HepG2 (cell line): ENCODE results near the gene RORC. TPM values are rescaled to one million over a fixed set of nuclear protein-coding genes. Genes with fewer than 3 reads are reported as not detected.

Source experiments
- ATAC-seq: fragments of 200-7000 bp; cut with Tn5 transposase; 3 replicates; pipeline ENCODE4 v1.9.1; 2020; ENCODE audit warnings: mild to moderate bottlenecking, moderate library complexity
- BruUV-seq: library from RNA; stranded (reverse); fragments of 400-500 nt; replicated peaks from 2 replicates; lab custom pipeline; 2021; lab: Mats Ljungman, UMichigan
- CTCF ChIA-PET: fragments of 300-600 bp; formaldehyde crosslinking; extraction: SDS; loops from one replicate; lab custom pipeline; 2021; ENCODE audit warnings: low total read pairs, inconsistent platforms, low intra/inter-chr PET ratio; lab: Yijun Ruan, JAX
- POLR2A ChIA-PET: fragments of 350-600 bp; sonication (Branson Sonifier 250); formaldehyde crosslinking; loops from one replicate; lab custom pipeline; 2020; ENCODE audit warnings: antibody characterized with exemption, inconsistent platforms; lab: Yijun Ruan, JAX
- DNase-seq: peaks from one replicate; pipeline ENCODE4 v3.0.0-alpha.2; 2015; ENCODE audit warnings: low spot score
- FAIRE-seq: peaks from 3 replicates; lab custom pipeline; 2011; peaks lifted over from hg19 to GRCh38; lab: Jason Lieb, UNC
- H2AFZ ChIP-seq: one replicate; pipeline ENCODE4 v1.6.1; 2011; ENCODE audit warnings: low read length, inconsistent platforms
- H3K27ac ChIP-seq: fragments of 300-600 bp; 3 replicates; pipeline ENCODE4 v1.8.0; 2011; ENCODE audit warnings: mixed run types, mild to moderate bottlenecking, mixed read lengths, low read length, inconsistent platforms; ENCODE audit not compliant: insufficient read depth; ENCODE audit errors: extremely low read length
- H3K27me3 ChIP-seq, 2 experiments: fragments of 200-600 bp in 1 of 2; 2 replicates in 1 of 2; 3 replicates in 1 of 2; pipeline versions ENCODE4 v1.6.0 to v1.8.0; 2011; ENCODE audit warnings: low read length in 2 of 2, mild to moderate bottlenecking in 2 of 2, moderate library complexity in 2 of 2, inconsistent platforms in 1 of 2; ENCODE audit not compliant: insufficient read depth in 2 of 2, control insufficient read depth in 1 of 2
- H3K36me3 ChIP-seq, 2 experiments: fragments of 200-600 bp in 1 of 2; replicated peaks in 1 of 2; 2 replicates in 1 of 2; 3 replicates in 1 of 2; pipeline versions ENCODE4 v1.5.1 to v1.8.0; 2011; ENCODE audit warnings: low read length in 2 of 2, inconsistent platforms in 1 of 2; ENCODE audit not compliant: insufficient read depth in 2 of 2, control insufficient read depth in 1 of 2
- H3K4me1 ChIP-seq: 2 replicates; pipeline ENCODE4 v1.5.1; 2012; ENCODE audit warnings: low read length, inconsistent platforms; ENCODE audit not compliant: insufficient read depth
- H3K4me2 ChIP-seq: 2 replicates; pipeline ENCODE4 v1.6.0; 2011; ENCODE audit warnings: low read depth, low read length, inconsistent platforms
- H3K4me3 ChIP-seq, 3 experiments: fragments of 200-600 bp in 1 of 3; sonication (generic), shearing (Covaris generic) in 1 of 3; replicated peaks in 1 of 3; 2 replicates each; pipeline ENCODE4 v1.5.1; 2011 to 2016; ENCODE audit warnings: low read length in 3 of 3, inconsistent platforms in 2 of 3, low read depth in 2 of 3, mild to moderate bottlenecking in 2 of 3, control low read depth in 1 of 3, mixed read lengths in 1 of 3; ENCODE audit not compliant: insufficient read depth in 1 of 3
- H3K79me2 ChIP-seq: one replicate; pipeline ENCODE4 v1.6.1; 2011; ENCODE audit warnings: low read length, inconsistent platforms; ENCODE audit not compliant: insufficient read depth
- H3K9ac ChIP-seq: 2 replicates; pipeline ENCODE4 v1.6.0; 2011; ENCODE audit warnings: mild to moderate bottlenecking, low read depth, low read length, inconsistent platforms; ENCODE audit not compliant: insufficient read depth
- H3K9me3 ChIP-seq: 2 replicates; pipeline ENCODE4 v1.5.1; 2012; ENCODE audit warnings: mild to moderate bottlenecking, low read length
- H4K20me1 ChIP-seq: 2 replicates; pipeline ENCODE4 v1.6.0; 2011; ENCODE audit warnings: inconsistent platforms, mild to moderate bottlenecking, low read length, moderate library complexity; ENCODE audit not compliant: insufficient read depth
- CEBPB ChIP-seq: IDR thresholded peaks from 2 replicates; pipeline ENCODE4 v1.6.1; 2011; ENCODE audit warnings: low read depth, low read length, improper control_type of control experiment, borderline replicate concordance
- GATAD2A ChIP-seq: IDR thresholded peaks from 2 replicates; pipeline ENCODE4 v1.6.1; 2016
- ISL2 ChIP-seq: sonication (generic); formaldehyde crosslinking; IDR thresholded peaks from 2 replicates; pipeline ENCODE4 v1.5.0; 2020; ENCODE audit warnings: missing genetic modification reagents
- ZFYVE20 ChIP-seq: sonication (generic); formaldehyde crosslinking; IDR thresholded peaks from 2 replicates; pipeline ENCODE4 v1.8.0; 2023; ENCODE audit warnings: low read depth, mild to moderate bottlenecking, moderate library complexity, missing genetic modification reagents, borderline replicate concordance
- WGBS: methylation state at CpG from one replicate; pipeline ENCODE4 v1.1.6; 2017; ENCODE audit warnings: low lambda C conversion rate; 5-methylcytosine and 5-hydroxymethylcytosine counted together
- in situ Hi-C: cut with HindIII; loops from 2 replicates; pipeline ENCODE4 v1.10.0; 2017; ENCODE audit warnings: low pct_unique_long_range_greater_than_20kb; ENCODE audit not compliant: extremely low pct_ligation_motif_present
- intact Hi-C: fragments of 100-400 bp; cut with micrococcal nuclease; formaldehyde crosslinking; loops from one replicate; pipeline ENCODE4 v1.10.0; 2022; ENCODE audit not compliant: unreplicated experiment
- polyA plus RNA-seq, 8 experiments: library from polyadenylated mRNA; depleted of rRNA in 3 of 8; stranded (reverse) in 7 of 8; unstranded in 1 of 8; fragments of >200 nt; fragmentation: Illumina TruSeq in 4 of 8; extraction: Trizol in 4 of 8; gene quantifications; 2 replicates each; pipeline versions ENCODE4 v1.2.1 to v1.2.3, GENCODE V29; 2011 to 2016; ENCODE audit warnings: low read depth in 4 of 8, missing spikeins in 1 of 8, mixed read lengths in 1 of 8; ENCODE audit not compliant: insufficient read depth in 1 of 8
- total RNA-seq, 5 experiments: library from RNA; depleted of rRNA; stranded (reverse); fragments of >200 nt; fragmentation: Illumina TruSeq; extraction: Trizol; gene quantifications; 2 replicates each; pipeline ENCODE4 v1.2.3, GENCODE V29; 2016; ENCODE audit warnings: low read depth in 1 of 5
- TF ChIP-seq, protein P1 (sequence below): sonication (generic); formaldehyde crosslinking; IDR thresholded peaks from 2 replicates; pipeline ENCODE4 v1.5.1; 2020; ENCODE audit warnings: mild to moderate bottlenecking, missing genetic modification reagents, moderate library complexity

Gene RORC
- total and polyA plus RNA-seq, 2 of the 13 experiments (the other 11 are each of a cell fraction or from before 2014, with no cell fraction given), result 2.5 to 6.5 TPM

GRCh38 chr1:151809290-151809984 is 22.2 kb downstream of the RORC start:
- no peak overlapping the region for H2AFZ ChIP-seq
- H3K36me3 ChIP-seq, result no peaks in the 10 kb centered on the region
- no peaks in the 10 kb centered on the region for H3K9me3 ChIP-seq
- intact Hi-C loops, result no loop called here
- no peak overlapping the region for H3K9ac ChIP-seq
- no peak overlapping the region for H3K27ac ChIP-seq
- H3K4me3 ChIP-seq, result no peak overlapping the region
- no peak for FAIRE-seq
- ChIA-PET CTCF (no interaction called here), POLR2A (no interaction called here)
- TF ChIP-seq, protein P1, sequence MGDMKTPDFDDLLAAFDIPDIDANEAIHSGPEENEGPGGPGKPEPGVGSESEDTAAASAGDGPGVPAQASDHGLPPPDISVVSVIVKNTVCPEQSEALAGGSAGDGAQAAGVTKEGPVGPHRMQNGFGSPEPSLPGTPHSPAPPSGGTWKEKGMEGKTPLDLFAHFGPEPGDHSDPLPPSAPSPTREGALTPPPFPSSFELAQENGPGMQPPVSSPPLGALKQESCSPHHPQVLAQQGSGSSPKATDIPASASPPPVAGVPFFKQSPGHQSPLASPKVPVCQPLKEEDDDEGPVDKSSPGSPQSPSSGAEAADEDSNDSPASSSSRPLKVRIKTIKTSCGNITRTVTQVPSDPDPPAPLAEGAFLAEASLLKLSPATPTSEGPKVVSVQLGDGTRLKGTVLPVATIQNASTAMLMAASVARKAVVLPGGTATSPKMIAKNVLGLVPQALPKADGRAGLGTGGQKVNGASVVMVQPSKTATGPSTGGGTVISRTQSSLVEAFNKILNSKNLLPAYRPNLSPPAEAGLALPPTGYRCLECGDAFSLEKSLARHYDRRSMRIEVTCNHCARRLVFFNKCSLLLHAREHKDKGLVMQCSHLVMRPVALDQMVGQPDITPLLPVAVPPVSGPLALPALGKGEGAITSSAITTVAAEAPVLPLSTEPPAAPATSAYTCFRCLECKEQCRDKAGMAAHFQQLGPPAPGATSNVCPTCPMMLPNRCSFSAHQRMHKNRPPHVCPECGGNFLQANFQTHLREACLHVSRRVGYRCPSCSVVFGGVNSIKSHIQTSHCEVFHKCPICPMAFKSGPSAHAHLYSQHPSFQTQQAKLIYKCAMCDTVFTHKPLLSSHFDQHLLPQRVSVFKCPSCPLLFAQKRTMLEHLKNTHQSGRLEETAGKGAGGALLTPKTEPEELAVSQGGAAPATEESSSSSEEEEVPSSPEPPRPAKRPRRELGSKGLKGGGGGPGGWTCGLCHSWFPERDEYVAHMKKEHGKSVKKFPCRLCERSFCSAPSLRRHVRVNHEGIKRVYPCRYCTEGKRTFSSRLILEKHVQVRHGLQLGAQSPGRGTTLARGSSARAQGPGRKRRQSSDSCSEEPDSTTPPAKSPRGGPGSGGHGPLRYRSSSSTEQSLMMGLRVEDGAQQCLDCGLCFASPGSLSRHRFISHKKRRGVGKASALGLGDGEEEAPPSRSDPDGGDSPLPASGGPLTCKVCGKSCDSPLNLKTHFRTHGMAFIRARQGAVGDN (CRISPR knock-in tag), result no peak
- TF ChIP-seq CEBPB, result peak; percentile 76; the same call in 1 of the 2 replicates
- no peak for ATAC-seq
- no peaks in the 10 kb centered on the region for H3K79me2 ChIP-seq
- in situ Hi-C loops, result no loop called here
- H4K20me1 ChIP-seq, result no peaks in the 10 kb centered on the region
- no peak for DNase-seq
- no TSS peak for BruUV-seq
- no peaks in the 10 kb centered on the region; a peak in 1 of 5 replicates for H3K27me3 ChIP-seq
- H3K4me2 ChIP-seq, result no peak overlapping the region
- H3K4me1 ChIP-seq, result peaks cover 11% of the 10 kb centered on the region; the same call in 1 of the 2 replicates
- 72% methylated on average over 8 of the region's 8 CpGs for WGBS

GRCh38 chr1:151807766-151808165 is 23.8 kb downstream of the RORC start:
- no peak overlapping the region for H3K4me2 ChIP-seq
- no peak for FAIRE-seq
- in situ Hi-C loops (no loop called here), intact Hi-C loops (no loop called here)
- peaks cover 11% of the 10 kb centered on the region; the same call in 1 of the 2 replicates for H3K4me1 ChIP-seq
- ChIA-PET CTCF (no interaction called here), POLR2A (interaction anchor here (0.8 kb wide), 1 partner anchor 25 kb away, joined by 3 read pairs; no protein-coding TSS in a partner anchor)
- no peaks in the 10 kb centered on the region for H3K36me3 ChIP-seq
- DNase-seq, result no peak
- no peak overlapping the region for H2AFZ ChIP-seq
- TF ChIP-seq ZFYVE20 (CRISPR knock-in tag) (no peak), ISL2 (CRISPR knock-in tag) (no peak), GATAD2A (no peak), CEBPB (no peak)
- BruUV-seq, result no TSS peak
- H3K27ac ChIP-seq, result no peak overlapping the region
- no peaks in the 10 kb centered on the region for H4K20me1 ChIP-seq
- H3K4me3 ChIP-seq, result no peak overlapping the region
- H3K79me2 ChIP-seq, result no peaks in the 10 kb centered on the region
- H3K9ac ChIP-seq, result no peak overlapping the region
- no peaks in the 10 kb centered on the region; a peak in 2 of 5 replicates for H3K27me3 ChIP-seq
- no peaks in the 10 kb centered on the region for H3K9me3 ChIP-seq
- 100% methylated on average over 1 of the region's 1 CpG for WGBS
- ATAC-seq, result no peak
